ENCODE results near the gene EXOG. TPM values are rescaled to one million over a fixed set of nuclear protein-coding genes. Genes with fewer than 3 reads are reported as not detected.

The EXOG gene
- total RNA-seq, 1 donor from 2014 or later: 14.1 TPM

- H3K36me3 ChIP-seq (ENCODE audit: control insufficient read depth in 3 of 3, insufficient read depth in 3 of 3, low read length in 3 of 3): no peaks in the 10 kb centered on the region
- no peak overlapping the region for H3K4me3 ChIP-seq (ENCODE audit: low read length in 3 of 3)
- no peaks in the 10 kb centered on the region for H3K27me3 ChIP-seq (ENCODE audit: control insufficient read depth in 3 of 3, insufficient read depth in 3 of 3, low read length in 3 of 3)
- H3K9ac ChIP-seq (ENCODE audit: low read depth in 1 of 3, low read length in 3 of 3): no peak overlapping the region
- no peaks in the 10 kb centered on the region for H3K4me1 ChIP-seq (ENCODE audit: control insufficient read depth in 3 of 3, insufficient read depth in 3 of 3, low read length in 3 of 3)
- H3K9me3 ChIP-seq (ENCODE audit: control insufficient read depth in 3 of 3, low read length in 3 of 3): no peaks in the 10 kb centered on the region
- H3K27ac ChIP-seq (ENCODE audit: low read depth, low read length): no peak overlapping the region
These were observed 71.4 kb downstream of the EXOG start for GRCh38 chr3:38567498-38567897.

- no peak overlapping the region for H3K4me3 ChIP-seq (ENCODE audit: low read length in 3 of 3)
- H3K36me3 ChIP-seq (ENCODE audit: control insufficient read depth in 3 of 3, insufficient read depth in 3 of 3, low read length in 3 of 3): no peaks in the 10 kb centered on the region
- H3K27ac ChIP-seq (ENCODE audit: low read depth, low read length): no peak overlapping the region
These were observed 77.0 kb downstream of the EXOG start for GRCh38 chr3:38573111-38573510.

GRCh38 chr3:38573556-38573955 is 77.4 kb downstream of the EXOG start:
- H3K36me3 ChIP-seq (ENCODE audit: control insufficient read depth in 3 of 3, insufficient read depth in 3 of 3, low read length in 3 of 3): no peaks in the 10 kb centered on the region
- no peak overlapping the region for H3K27ac ChIP-seq (ENCODE audit: low read depth, low read length)
- H3K9ac ChIP-seq (ENCODE audit: low read depth in 1 of 3, low read length in 3 of 3): no peak overlapping the region
- H3K4me1 ChIP-seq (ENCODE audit: control insufficient read depth in 3 of 3, insufficient read depth in 3 of 3, low read length in 3 of 3): no peaks in the 10 kb centered on the region
- peaks cover 0 to 4% (median 0%) of the 10 kb centered on the region in 3 donors for H3K9me3 ChIP-seq (ENCODE audit: control insufficient read depth in 3 of 3, low read length in 3 of 3)
- H3K27me3 ChIP-seq (ENCODE audit: control insufficient read depth in 3 of 3, insufficient read depth in 3 of 3, low read length in 3 of 3): no peaks in the 10 kb centered on the region
- no peak overlapping the region for H3K4me3 ChIP-seq (ENCODE audit: low read length in 3 of 3)

More at GRCh38 chr3:38573111-38573510, 77.0 kb downstream of the EXOG start:
- Histone ChIP-seq H3K4me1 (ENCODE audit: control insufficient read depth in 3 of 3, insufficient read depth in 3 of 3, low read length in 3 of 3) (no peaks in the 10 kb centered on the region), H3K27me3 (ENCODE audit: control insufficient read depth in 3 of 3, insufficient read depth in 3 of 3, low read length in 3 of 3) (no peaks in the 10 kb centered on the region), H3K9ac (ENCODE audit: low read depth in 1 of 3, low read length in 3 of 3) (no peak overlapping the region), H3K9me3 (ENCODE audit: control insufficient read depth in 3 of 3, low read length in 3 of 3) (peaks cover 0 to 4% (median 0%) of the 10 kb centered on the region in 3 donors)

- H3K4me1 ChIP-seq (ENCODE audit: control insufficient read depth in 3 of 3, insufficient read depth in 3 of 3, low read length in 3 of 3): peaks cover under 1 to 4% (median under 1%) of the 10 kb centered on the region in 3 donors
- no peak overlapping the region for H3K27ac ChIP-seq (ENCODE audit: low read depth, low read length)
- no peak overlapping the region for H3K9ac ChIP-seq (ENCODE audit: low read depth in 1 of 3, low read length in 3 of 3)
- peaks cover 0 to 4% (median 0%) of the 10 kb centered on the region in 3 donors for H3K9me3 ChIP-seq (ENCODE audit: control insufficient read depth in 3 of 3, low read length in 3 of 3)
- no peaks in the 10 kb centered on the region for H3K27me3 ChIP-seq (ENCODE audit: control insufficient read depth in 3 of 3, insufficient read depth in 3 of 3, low read length in 3 of 3)
- H3K36me3 ChIP-seq (ENCODE audit: control insufficient read depth in 3 of 3, insufficient read depth in 3 of 3, low read length in 3 of 3): no peaks in the 10 kb centered on the region
- H3K4me3 ChIP-seq (ENCODE audit: low read length in 3 of 3): no peak overlapping the region
These were observed 78.5 kb downstream of the EXOG start for GRCh38 chr3:38574411-38575278.

- Histone ChIP-seq H3K9ac (ENCODE audit: low read depth in 1 of 3, low read length in 3 of 3) (no peak overlapping the region), H3K36me3 (ENCODE audit: control insufficient read depth in 3 of 3, insufficient read depth in 3 of 3, low read length in 3 of 3) (no peaks in the 10 kb centered on the region), H3K27me3 (ENCODE audit: control insufficient read depth in 3 of 3, insufficient read depth in 3 of 3, low read length in 3 of 3) (no peaks in the 10 kb centered on the region), H3K9me3 (ENCODE audit: control insufficient read depth in 3 of 3, low read length in 3 of 3) (peaks cover 0 to 4% (median 0%) of the 10 kb centered on the region in 3 donors), H3K4me1 (ENCODE audit: control insufficient read depth in 3 of 3, insufficient read depth in 3 of 3, low read length in 3 of 3) (peaks cover 6 to 10% (median 8%) of the 10 kb centered on the region in 3 donors), H3K27ac (ENCODE audit: low read depth, low read length) (no peak overlapping the region), H3K4me3 (ENCODE audit: low read length in 3 of 3) (no peak overlapping the region)
These were observed 79.2 kb downstream of the EXOG start for GRCh38 chr3:38575279-38575843.

Small RNA genes within 50 kb of the gene (small RNA-seq; reads per million reads assigned to genes)
- gene RF00019: not detected

Other genes with a start within 250 kb of the EXOG start
- gene SLC22A13, start 230.5 kb upstream of the EXOG start, total RNA-seq: not detected
- gene SLC22A14, start 214.0 kb upstream of the EXOG start, total RNA-seq: under 0.01 TPM
- gene XYLB, start 149.6 kb upstream of the EXOG start, total RNA-seq: 7.3 TPM
- 17.7 TPM for gene ACVR2B, start 42.5 kb upstream of the EXOG start, total RNA-seq
- 1.6 TPM for gene SCN5A, start 153.3 kb downstream of the EXOG start, total RNA-seq